IPS-11a (cell line): ENCODE results near the gene CFAP126.
"Not testable (repeated sequence)": the region's sequence is repeated elsewhere in the genome, so short reads cannot be mapped to it uniquely, and the experiment has no call there.

ENCODE experiments used
- H3K4me3 ChIP-seq: one replicate; pipeline ENCODE4 v1.5.1; 2013; ENCODE audit warnings: low read depth, low read length, control low read depth

CFAP126 gene, protein sequence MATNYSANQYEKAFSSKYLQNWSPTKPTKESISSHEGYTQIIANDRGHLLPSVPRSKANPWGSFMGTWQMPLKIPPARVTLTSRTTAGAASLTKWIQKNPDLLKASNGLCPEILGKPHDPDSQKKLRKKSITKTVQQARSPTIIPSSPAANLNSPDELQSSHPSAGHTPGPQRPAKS

DNA sequence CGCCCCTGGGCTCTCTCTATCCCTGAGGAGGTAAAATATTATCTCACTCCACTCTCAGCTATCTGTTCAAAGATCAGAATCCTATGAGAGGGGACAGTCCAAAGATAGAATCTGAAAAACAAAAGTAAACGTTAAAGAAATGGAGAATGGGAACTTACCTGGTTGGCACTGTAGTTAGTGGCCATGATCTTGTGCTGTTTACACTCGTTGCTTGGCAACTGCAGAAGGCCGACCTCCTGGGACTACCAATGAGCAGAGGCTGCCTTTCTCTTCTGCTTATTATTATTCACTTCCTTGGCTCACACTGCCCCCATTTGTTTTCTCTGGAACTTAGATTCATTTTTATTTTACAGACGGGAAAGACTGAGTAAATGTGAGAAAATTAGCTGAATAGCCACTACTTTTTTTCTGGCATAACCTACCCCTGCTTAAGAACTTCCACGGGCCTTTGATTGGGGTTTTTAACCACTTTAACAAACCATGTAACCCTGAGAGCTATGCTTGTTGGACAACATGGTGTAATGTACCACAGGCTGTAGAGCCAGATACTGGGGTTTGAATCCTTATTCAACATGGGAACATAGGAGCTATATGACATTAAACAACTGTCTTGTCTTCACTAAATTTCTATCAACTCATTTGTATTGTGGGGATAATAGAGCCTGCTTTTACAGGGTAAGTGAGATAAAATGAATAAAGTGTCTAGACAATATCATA, at the start of gene CFAP126:
TSS of gene CFAP126 (minus strand) at position 193 of the 717 bp plus-strand sequence. CDS start at position 185, 8 bp downstream.
- no peak within 1 kb of the TSS for H3K4me3 ChIP-seq

DNA sequence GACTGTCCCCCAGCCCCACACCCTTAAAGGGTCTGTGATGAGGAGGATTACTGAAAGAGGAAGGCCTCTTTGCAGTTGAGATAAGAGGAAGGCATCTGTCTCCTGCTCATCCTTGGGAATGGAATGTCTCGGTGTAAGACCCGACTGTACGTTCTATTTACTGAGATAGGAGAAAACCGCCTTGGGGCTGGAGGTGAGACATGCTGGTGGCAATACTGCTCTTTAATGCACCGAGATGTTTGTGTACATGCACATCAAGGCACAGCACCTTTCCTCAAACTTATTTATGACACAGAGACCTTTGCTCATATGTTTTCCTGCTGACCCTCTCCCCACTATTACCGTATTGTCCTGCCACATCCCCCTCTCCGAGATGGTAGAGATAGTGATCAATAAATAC, 45.4 kb upstream of the CFAP126 start:
- not testable (repeated sequence) for H3K4me3 ChIP-seq

DNA sequence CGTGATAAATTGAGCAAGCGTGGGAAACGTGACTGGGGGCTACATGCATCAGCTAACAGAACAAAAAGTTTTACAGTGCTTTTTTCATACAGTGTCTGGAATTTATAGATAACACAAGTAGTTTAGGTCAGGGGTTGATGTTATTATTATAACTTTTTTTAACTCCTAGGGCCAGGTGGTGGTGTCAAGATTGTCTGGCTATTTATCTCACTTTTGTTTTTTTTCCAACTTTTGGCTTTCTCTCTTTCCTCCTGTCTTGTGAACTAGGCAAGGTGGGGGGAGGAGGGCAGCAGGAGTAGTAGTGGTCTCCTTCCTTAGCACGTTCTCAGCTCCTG, 42.9 kb upstream of the CFAP126 start:
- not testable (repeated sequence) for H3K4me3 ChIP-seq

DNA sequence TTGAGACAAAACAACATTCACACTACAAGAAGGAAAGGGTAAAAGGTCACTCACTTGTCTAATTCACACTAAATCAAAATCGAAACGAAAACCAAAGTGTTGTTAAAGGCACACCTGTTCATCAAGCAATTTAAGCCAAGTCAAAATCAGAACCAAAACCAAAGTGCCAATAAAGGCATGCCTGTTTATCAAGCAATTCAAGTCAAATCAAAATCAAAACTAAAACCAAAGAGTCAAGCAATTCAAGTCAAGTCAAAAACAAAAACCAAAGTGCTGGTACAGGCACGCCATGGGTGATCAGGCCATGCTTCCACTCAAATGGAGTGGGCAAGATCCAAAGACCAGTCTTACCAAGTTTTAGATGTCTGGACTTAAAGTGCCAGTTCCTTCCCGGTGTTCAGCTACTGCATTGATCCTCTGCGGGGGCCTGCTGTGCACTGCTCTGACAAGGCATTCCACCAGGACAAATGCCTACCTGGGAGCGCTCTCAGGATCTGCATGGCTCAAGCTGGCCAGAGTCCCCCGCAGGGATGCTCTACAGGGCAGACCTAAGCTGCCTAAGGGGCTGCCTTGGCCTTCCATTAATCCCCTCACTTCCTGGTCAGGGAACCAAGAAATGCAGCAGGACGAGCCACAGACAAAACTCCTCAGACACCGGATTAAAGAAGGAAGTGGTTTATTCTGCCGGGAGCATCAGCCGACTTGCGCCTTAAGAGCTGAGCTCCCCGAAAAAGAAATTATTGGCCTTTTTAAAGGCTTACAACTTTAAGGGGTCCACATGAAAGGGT, 42.4 kb upstream of the CFAP126 start:
- H3K4me3 ChIP-seq: not testable (repeated sequence)

DNA sequence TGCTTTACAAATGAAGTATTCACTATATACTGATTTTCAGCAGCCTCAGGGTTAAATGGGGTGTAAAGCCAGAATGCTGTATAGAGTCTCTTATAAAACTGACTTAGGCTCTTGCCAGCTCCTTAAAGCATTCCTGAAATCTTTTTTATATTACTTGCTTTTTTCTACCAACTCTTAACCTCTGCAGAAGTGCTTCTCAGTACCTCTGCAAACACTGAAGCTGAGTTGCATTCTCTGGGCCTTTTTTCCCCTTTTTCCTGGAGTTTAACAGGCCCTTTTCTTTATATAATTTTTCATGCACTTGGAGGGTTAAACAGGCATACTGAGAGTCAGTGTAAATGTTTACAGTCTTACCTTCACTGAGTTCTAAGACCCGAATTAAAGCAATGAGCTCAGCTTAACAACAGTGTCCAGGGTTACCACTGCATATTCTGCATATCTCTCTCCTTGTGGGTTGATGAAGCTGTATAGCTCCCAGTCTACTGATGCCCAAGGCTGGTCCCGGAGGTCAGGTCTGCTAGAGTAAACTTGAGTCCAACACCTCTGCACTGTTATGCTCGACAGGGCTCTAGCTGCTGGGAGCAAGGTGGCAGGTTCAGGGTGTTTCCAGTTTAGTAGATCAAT, 40.9 kb upstream of the CFAP126 start:
- H3K4me3 ChIP-seq: no peak overlapping the region

DNA sequence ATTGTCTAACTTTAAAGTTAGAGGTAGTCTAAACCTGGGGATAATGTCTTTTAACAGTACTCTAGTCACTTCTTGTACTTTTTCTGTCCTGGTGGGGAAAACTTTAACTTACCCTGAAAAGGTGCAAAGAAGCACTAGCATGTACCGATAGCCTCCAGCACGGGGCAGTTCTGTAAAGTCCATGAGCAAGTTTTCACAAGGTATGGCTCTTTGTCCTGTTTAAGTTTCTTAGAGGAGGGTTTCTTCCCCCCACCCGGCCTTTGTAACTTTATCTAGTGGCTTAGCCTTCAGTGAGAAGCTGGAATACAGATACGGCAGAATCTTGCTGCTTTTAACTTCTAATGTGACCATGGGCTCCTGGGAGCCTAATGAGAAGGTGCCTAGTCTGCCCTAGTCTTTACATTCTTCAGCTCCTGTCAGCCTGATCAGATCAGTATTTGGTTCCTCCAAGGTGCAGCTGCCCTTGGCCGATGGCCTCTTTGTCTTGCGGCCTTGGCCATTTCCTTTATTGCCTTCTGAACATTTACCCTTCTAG, 39.8 kb upstream of the CFAP126 start:
- no peak overlapping the region for H3K4me3 ChIP-seq

DNA sequence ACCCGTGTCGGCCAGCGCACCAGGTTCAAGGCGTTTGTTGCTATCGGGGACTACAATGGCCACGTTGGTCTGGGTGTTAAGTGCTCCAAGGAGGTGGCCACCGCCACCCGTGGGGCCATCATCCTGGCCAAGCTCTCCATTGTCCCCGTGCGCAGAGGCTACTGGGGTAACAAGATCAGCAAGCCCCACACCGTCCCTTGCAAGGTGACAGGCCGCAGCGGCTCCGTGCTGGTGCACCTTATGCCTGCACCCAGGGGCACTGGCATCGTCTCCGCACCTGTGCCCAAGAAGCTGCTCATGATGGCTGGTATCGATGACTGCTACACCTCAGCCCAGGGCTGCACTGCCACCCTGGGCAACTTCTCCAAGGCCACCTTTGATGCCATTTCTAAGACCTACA, 38.9 kb upstream of the CFAP126 start:
- not testable (repeated sequence) for H3K4me3 ChIP-seq

DNA sequence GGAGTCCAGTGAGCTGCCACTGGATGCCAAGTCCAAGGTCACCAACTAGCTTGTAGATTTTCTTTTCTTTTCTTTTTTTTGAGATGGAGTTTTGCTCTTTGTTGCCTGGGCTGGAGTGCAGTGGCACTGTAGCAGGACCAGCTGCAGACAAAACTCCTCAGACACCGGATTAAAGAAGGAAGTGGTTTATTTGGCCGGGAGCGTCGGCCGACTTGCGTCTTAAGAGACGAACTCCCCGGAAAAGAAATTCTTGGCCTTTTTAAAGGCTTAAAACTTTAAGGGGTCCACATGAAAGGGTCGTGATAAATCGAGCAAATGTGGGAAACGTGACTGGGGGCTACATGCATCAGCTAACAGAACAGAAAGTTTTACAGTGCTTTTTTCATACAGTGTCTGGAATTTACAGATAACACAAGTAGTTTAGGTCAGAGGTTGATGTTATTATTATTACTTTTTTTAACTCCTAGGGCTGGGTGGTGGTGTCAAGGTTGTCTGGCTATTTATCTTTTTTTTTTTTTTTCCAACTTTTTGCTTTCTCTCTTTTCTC, 36.4 kb upstream of the CFAP126 start:
- no peak overlapping the region for H3K4me3 ChIP-seq

DNA sequence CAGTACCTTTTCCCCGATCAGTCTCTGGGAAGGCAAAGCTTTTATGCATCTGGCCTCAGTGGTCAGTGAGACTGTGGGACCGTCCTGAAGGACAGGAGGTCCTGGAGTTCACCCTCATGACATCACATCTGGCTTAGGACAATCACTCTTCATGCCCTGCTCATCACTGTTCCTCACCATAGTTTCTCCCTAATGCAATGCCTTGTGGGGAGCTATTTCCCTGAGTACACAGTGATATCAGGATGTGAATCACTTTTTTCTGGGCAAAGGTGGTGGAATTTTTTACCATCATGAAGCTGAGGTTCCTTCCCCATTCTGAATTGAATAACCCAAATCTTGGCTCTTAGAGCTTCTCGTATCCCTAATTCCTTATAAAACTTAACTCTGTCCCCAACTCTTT, 34.8 kb upstream of the CFAP126 start:
- H3K4me3 ChIP-seq: no peak overlapping the region

DNA sequence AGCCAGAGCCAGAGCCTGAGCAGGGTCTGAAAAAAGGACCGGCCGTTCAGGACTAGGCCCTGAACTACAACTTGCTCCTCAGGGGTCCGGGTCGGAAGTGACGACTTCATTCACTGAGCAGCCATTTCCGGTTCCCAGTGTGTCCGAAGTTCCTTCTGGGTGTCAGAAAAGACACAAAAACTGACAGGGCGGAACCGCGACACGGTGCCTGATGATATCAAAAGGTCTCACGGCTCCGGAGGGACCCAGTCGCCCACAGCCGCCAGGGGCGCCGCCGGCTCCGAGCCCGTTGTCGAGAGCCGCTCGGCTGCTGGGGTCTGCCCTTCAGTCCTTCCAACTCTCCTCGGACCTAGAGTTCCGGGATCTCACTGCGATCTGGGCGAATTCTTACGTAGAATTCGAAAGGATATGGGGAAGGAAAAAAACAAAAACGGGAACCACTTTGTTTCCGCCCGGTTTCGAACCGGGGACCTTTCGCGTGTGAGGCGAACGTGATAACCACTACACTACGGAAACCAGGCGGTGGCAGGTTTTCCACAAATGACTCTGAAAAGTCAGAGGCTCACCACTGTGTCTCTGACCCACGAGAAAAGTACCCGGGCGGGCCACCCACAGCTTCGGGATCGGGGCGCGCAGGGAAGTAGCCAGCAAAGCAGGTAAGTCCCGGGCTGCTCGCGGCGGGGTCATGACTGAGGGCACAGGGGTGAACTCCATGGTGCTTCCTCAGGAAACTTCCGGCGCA, 31.8 kb upstream of the CFAP126 start:
- peak overlapping the region; percentile 92 for H3K4me3 ChIP-seq

DNA sequence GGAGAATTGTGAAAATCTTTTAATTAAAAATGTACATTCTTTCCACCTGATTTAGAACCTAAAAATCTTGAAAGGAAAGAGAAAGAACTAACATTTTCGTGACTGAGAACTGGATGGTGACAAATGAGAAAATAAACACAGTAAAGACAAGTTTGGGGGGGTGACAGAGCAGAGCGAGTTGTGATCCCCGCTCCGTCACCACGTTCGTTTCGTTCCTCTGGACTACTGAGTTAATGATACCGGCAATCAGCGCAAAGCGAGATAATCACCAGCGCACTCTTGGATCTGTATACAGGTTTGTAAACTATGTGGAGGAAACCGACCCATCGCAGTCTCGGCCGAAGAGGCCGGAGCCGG, 31.2 kb upstream of the CFAP126 start:
- H3K4me3 ChIP-seq: peak overlapping the region; percentile 92

DNA sequence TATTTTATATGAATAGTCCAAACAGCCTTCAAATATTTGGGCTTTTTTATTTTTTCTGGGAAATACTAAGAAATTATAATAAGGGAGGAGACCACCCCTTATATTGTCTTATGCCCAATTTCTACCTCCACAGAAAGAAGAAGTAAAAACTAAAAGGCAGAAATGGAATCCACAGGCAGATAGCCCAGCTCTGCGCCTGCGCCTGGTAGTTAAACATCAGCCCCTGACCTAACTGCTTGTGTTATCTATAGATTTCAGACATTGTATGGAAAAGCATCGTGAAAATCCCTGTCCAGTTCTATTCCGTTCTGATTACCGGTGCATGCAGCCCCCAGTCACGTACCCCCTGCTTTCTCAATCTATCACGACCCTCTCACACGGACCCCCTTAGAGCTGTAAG, 29.4 kb upstream of the CFAP126 start:
- not testable (repeated sequence) for H3K4me3 ChIP-seq

DNA sequence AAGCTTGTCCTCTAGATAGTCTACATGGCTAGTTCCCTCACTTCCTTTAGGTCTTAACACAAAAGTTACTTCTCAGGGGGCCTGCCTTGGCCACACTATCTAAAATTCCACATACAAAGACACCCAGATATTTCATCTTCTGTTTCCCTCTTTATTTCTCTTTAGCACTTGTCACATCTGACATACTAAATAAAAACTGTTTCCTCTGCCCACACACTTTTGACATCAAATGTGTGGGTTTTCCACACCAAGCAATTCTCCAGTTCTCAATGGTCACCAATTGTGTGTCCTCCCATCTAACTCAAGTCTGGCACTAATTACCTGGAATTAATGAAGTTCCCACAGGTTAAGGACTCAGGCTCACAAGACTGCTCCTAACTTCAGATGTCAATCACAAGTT, 25.5 kb upstream of the CFAP126 start:
- H3K4me3 ChIP-seq: no peak overlapping the region

DNA sequence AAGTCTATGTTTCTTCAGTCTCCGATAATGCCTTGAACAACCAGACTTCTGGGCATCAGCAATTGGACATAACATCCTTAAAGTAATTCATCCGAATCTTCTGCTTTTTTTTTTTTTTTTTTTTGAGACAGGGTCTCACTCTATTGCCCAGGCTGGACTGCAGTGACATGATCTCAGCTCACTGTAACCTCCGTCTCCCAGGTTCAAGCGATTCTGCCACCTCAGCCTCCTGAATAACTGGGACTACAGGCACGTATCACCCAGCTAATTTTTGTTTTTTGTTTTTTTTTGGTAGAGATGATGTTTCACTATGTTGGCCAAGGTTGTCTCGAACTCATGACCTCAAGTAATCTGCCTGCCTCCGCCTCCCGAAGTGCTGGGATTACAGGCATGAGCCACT, 23.9 kb upstream of the CFAP126 start:
- H3K4me3 ChIP-seq: no peak overlapping the region

DNA sequence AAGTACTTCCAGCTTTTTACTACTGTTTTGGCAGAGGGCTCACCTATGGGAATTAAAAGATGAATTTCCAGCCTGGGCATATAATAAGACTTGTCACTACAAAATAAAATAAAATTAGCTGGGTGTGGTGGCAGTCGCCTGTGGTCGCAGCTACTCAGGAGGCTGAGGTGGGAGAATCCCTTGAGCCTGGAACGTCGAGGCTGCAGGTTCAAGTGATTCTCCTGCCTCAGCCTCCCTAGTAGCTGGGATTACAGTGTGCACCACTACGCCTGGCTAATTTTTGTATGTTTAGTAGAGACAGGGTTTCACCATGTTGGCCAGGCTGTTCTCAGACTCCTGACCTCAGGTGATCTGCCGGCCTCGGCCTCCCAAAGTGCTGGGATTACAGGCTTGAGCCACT, 23.5 kb upstream of the CFAP126 start:
- H3K4me3 ChIP-seq: not testable (repeated sequence)

DNA sequence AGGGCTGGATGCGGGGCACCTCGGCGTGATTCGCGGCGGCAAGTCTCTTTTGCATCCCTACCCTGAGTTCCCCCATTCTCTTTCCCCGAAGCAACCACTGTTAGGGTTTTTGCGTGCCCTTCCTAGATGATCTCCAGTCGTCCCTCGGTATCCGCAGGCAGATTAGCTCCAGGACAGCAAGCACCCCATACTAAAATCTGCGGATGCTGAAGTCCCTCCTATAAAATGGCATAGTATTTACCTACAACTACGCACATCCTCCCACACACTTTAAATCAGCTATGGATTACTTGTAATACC, 22.8 kb upstream of the CFAP126 start:
- H3K4me3 ChIP-seq: peak overlapping the region; percentile 67

DNA sequence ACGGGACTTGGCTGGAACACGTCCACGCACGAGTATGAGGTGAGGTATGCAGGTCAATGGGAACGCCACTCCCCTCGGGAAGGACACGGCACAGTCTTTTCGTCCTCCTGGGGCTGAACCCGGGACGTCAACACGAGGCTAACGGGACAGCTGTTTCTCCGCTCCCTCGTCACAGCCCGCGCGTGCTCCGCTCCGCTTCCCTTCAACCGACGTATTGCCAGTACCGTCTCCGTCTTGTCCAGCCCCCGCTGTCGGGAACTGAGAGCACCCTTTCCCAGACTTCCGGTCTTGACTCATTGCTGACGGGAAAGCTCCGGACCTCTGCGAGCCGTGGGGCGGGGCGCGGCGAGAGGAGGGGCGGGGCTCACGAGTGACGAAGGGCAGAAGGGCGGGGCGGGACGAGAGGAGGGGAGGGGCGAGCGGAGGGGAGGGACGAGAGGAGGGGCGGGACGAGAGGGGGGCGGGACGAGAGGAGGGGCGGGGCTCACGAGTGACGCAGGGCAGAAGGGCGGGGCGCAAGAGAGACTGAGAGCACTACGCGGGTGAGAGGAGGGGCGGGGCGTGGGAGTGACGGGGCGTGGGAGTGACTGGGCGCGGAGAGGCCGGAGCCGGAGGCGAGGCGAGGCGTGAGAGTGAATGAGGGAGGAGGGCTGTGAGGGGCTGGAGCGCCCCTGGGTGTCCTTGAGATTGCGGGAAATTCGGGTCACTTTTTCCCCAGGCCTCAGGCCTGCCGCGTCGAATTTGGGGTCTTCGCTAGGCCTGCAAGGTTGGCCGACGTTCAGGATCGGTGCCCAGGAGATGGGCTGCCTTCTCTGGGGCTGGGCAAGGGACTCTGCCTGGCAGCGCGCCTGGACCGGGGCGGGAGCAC, 22.2 kb upstream of the CFAP126 start:
- H3K4me3 ChIP-seq: peak overlapping the region; percentile 96

DNA sequence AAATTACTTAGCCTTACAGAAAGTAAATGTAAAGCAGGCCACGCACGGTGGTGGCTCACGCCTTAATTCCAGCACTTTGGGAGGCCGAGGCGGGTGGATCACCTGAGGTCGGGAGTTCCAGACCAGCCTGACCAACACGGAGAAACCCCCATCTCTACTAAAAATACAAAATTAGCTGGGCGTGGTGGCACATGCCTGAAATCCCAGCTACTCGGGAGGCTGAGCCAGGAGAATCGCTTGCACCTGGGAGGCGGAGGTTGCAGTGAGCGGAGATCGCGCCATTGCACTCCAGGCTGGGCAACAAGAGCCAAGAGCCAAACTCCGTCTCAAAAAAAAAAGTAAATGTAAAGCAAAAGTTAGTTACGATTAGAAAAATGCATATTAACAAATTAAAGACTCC, 21.5 kb upstream of the CFAP126 start:
- peak overlapping the region; percentile 96 for H3K4me3 ChIP-seq

DNA sequence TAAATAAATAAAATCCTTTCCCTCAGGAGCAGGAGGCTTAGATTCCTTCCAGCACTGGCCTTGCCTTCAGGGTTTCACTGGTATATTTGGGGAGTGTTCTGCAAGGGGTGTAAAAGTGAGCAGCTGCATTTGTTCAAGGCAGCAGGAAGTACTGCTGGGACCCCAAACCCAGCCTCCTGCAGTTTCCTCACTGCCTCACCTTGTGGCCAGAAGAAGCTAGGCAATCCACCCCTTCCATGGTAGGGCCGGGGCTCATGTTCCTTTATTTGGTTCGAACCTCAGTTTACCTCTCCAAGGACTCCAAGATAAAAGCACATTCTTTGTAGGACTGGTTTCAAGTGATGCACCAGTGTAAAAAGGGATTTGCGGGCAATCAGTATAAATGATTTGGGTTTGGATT, 21.0 kb upstream of the CFAP126 start:
- no peak overlapping the region for H3K4me3 ChIP-seq
